HG03342 (cell line): Measurements from ENCODE around the gene RNF168.
"Not testable (repeated sequence)": the region's sequence is repeated elsewhere in the genome, so short reads cannot be mapped to it uniquely, and the experiment has no call there.

Experiments
- ATAC-seq: cut with Tn5 transposase; IDR thresholded peaks from one replicate; pipeline ENCODE4 v1.9.1; 2021; ENCODE audit warnings: mild to moderate bottlenecking, moderate library complexity; ENCODE audit not compliant: unreplicated experiment

RNF168 gene

DNA sequence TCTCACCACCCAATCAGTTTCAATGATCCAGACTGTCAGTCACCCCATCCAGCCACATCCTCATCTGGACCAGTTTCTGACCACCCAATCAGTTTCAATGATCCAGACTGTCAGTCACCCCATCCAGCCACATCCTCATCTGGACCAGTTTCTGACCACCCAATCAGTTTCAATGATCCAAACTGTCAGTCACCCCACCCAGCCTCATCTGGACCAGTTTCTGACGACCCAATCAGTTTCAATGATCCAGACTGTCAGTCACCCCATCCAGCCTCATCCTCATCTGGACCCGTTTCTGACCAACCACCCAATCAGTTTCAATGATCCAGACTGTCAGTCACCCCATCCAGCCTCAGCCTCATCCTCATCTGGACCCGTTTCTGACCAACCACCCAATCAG, 33.4 kb downstream of the RNF168 start:
- ATAC-seq = not testable (repeated sequence)

DNA sequence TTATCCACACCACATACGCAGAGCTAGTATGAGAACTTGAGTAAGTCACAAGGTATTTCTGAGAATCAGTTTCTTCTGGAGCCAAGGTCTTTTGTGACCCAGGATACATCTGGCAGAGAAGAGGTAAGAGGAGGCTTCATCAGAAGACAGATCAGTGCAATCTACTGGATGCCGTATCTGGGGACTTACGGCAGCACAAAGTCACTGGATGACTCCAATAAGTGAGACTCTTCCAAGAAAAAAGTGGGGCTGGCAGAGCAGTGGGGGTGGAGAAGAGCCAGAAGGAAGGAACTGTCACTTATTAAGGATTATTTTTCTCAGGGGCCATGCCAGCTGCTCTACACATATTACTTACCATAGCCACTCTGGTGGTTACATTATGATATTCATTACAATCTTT, 39.8 kb downstream of the RNF168 start:
- ATAC-seq = no peak

DNA sequence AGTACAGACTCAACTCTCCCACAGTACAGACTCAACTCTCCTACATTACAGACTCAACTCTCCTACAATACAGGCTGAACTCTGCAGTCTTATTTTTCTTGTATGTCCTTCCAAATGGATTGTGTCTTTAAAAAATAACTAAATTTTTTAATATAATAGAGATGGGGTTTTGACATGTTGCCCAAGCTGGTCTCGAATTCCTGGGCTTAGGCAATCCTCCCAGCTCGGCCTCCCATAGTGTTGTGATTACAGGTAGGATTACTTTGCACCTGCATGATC, 40.2 kb downstream of the RNF168 start:
- ATAC-seq = no peak

DNA sequence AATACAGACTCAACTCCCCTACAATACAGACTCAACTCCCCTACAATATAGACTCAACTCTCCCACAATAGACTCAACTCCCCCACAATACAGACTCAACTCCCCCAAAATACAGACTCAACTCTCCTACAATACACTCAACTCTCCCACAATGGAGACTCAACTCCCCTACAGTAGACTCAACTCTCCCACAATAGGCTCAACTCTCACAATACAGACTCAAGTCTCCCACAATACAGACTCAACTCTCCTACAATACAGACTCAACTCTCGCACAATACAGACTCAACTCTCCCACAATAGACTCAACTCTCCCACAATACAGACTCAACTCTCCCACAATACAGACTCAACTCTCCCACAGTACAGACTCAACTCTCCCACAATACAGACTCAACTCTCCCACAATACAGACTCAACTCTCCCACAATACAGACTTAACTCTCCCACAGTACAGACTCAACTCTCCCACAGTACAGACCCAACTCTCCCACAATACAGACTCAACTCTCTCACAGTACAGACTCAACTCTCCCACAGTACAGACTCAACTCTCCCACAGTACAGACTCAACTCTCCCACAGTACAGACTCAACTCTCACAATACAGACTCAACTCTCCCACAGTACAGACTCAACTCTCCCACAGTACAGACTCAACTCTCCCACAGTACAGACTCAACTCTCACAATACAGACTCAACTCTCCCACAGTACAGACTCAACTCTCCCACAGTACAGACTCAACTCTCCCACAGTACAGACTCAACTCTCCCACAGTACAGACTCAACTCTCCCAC, 40.7 kb downstream of the RNF168 start:
- ATAC-seq = not testable (repeated sequence)

DNA sequence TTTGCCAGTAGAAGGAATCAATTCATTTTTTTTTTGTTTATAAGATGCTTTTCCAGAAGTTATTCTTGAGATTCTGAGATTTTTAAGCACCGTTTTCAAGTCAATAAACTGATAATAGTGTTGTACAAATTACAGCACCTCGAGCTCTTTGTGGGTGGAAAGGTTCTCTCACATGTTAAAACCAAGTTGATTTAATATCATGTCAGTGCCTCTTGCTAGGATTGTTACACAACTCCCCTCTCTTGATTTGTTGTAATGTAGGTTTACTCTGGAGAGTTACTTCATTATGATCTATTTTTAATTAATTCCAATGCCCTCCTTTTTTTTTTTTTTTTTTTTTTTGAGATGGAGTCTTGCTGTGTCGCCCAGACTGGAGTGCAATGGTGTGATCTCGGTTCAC, 45.5 kb downstream of the RNF168 start:
- ATAC-seq = no peak

DNA sequence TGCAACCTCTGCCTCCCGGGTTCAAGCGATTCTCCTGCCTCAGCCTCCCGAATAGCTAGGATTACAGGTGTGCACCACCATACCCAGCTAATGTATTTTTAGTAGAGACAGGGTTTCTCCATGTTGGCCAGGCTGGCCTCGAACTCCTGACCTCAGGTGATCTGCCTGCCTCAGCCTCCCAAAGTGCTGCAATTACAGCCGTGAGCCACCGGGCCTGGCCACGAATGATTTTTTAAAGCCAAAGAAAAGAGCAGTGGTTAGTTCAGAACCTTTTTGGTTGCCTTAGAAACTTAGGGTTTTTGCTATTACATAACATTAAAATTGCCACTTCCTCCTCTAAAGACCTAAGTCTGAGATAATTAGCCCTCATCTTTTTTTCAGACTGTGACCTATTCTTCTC, 46.1 kb downstream of the RNF168 start:
- not testable (repeated sequence) for ATAC-seq

DNA sequence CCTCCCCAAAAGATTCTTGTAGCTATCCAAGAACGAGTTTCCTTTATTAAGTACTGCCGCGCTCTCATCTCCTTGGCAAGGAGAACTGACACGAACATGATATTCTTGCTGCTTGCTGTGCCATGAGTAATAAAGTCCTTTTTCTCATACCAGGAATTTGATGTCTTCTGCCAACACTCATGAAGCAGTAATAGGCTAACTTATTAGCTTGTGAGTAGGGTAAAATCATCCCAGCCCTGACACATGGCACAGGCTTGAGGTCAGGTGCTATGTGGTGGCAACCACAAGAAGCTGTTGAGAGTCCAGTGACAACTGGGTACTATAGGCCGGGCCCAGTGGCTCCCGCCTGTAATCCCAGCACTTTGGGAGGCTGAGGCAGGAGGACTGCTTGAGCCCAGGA, 48.6 kb downstream of the RNF168 start:
- no peak for ATAC-seq

DNA sequence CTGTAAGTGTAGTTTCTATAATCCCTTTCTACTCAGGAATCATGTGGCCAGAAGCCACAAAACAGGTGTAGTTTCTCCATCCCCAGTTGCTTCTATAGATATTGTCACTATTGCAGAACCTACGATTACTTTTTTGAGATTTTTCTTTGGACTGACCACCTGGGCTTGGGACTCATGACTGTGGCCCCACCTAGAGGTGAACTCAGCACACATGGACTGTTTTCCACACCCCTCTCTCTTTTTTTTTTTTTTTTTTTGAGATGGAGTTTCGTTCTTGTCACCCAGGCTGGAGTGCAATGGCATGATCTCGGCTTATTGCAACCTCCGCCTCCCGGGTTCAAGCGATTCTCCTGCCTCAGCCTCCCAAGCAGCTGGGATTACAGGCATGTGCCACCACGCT, 58.2 kb downstream of the RNF168 start:
- ATAC-seq = not testable (repeated sequence)

DNA sequence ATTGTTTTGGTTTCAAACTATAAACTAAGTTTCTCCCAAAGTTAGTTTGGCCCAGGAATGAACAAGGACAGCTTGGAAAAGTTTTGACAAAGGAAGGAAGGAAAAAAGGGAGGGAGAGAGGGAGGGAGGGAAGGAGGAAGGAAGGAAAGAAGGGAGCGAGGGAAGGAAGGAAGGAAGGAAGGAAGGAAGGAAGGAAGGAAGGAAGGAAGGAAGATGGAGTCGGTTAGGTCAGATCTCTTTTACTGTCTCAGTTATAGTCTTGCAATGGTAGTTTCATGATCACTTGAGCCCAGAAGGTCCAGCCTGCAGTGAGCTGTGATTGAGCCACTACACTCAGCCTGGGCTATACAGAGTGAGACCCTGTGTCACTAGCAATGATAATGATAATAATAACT, 59.1 kb downstream of the RNF168 start:
- no peak for ATAC-seq

DNA sequence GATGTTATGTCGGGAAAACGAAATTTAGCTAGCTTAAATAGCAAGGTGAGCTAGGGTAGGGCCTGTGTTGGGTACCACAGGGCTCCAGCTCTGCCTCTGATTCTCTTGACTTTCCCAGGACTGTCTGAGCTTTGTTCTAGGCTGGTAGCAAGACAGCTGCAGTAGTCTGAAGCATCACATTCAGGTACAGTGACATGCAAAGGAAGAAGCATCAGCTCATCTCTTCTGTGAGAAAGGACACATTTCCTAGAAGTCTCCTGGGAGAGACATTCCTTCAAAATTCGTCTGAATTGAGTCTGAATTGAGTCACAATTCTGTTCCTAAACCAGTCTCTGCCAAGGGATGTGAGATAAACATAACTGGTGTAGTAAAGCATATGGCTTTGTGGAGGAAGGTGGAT, 62.9 kb downstream of the RNF168 start:
- ATAC-seq = no peak

DNA sequence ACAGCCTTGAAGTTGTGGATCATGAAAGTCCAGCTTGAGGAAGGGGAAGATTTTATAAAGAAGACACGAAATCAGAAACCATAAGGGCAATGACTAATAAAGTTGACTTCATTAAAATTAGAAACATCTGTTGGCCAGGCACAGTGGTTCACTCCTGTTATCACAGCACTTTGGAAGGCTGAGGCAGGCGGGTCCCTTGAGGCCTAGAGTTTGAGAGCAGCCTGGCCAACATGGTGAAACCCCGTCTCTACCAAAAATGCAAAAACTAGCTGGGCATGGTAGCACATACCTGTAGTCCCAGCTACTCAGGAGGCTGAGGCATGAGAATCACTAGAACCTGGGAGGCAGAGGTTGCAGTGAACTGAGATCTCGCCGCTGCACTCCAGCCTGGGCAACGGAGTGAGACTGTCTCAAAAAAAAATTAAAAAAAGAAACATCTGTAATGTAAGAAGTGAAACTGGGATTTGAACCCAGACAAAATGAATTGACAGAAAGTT, 63.5 kb downstream of the RNF168 start:
- peak; percentile 53 for ATAC-seq

DNA sequence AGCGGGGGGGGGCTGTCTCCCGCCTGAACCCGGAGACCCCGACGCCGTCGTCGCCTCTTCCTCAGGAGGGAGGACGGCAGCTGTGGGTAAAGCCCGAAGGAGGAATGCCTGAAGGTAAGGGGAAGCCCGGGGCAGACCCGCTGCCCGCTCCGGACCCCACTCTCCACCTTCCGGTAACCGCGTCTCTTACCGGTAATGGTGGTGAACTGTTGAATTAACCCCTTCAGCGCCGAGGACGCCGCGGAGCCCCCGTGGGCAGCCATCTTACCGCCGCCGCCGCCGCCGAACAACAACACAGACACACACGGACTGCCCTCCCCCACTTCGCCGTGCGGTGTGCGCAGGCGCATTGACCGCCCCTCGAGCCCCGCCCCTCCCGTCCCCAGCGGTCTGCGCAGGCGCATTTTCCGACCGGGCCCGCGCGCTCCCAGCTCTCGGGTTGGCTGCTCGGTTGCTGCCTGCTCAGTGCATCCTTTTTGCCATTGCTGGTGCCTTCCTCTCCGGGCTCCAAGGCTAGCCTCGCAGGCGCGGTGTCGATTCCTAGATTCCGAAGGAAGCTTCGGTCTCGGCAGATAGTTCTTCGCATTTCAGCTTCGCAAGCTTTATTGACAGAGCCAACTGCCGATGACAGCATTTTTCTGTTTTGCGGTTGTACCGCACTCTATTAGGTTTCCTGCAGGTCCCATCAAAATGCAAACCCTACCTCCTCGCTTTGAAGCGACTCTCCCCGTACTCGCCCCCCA, 71.3 kb downstream of the RNF168 start, which contains the start of gene UBXN7:
TSS of gene UBXN7 (minus strand) at position 291 of the 743 bp plus-strand sequence. CDS start at position 263, 28 bp downstream.
- ATAC-seq = peak; percentile 77

DNA sequence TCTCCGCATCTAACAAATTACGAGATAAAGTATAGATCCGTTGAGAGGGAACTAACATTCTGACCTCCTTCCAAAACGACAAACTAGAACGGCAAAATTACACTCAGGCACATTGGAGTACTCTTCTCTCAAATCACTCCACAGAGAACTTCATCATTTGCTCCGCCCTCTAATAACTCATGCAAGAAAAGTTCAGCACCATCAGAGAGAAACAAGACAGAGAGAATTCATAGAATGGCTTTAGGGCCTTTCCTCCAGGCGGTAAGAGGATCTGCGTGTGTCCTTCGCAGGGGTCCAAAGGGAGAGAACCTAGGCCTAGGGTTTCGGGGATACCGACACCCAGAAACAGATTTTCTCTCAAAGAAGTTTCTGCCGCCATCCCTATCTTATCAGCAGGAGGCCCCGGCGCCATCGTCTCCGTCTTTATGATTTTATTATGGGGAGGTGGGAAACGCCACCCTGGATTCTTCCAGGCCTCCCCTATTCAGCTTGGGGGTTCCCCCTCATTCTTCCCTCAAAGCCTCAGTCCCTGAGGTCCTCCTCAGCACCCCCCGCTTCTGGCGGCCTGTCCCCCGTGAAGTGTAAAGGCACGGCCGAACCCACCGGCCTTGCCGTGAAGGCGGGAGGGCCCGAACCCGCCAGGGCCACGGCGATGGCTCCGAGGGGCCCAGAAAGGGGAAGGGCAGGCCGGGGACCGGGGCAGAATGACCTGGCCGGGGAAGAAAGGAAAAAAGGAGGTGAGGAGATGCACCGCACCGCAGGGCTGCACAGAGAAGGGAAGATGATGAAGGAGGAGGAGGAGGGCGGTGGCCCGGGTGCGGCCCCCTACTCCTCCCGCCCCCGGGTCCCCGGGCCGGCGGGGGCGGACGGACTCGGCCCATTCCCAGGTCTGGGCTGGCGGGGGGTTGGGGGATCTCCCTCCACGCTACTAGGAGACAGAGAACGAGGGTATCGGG, 72.1 kb downstream of the RNF168 start:
- peak; percentile 18 for ATAC-seq

DNA sequence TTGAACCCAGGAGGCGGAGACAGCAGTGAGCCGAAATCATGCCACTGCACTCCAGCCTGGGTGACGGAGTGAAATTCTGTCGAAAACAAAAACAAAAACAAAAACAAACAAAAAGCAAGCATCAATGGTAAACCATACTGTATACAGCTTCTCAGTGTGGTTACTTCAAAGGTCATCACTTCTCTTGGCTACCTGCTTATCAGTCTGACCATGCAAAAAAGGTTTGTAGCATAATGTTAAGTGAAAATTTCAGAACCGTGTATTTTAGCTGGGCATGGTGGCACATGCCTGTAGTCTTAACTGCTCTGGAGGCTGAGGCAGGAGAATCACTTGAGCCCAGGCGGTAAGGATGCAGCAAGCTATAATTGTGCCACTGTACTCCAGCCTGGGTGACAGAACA, 75.5 kb downstream of the RNF168 start:
- ATAC-seq = no peak

DNA sequence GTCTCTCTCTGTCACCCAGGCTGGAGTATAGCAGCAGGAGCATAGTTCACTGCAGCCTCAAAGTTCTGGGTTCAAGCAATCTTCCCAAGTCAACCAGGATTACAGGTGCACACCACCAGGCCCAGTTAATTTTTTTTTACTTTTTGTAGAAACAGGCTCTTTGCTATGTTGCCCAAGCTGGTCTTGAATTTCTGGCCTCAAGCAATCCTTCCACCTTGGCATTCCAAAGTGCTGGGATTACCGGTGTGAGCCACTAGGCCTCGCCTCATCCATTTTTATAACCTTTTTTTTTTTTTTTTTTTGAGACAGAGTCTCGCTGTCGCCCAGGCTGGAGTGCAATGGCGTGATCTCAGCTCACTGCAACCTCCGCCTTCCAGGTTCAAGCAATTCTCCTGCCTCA, 79.1 kb downstream of the RNF168 start:
- ATAC-seq = not testable (repeated sequence)

DNA sequence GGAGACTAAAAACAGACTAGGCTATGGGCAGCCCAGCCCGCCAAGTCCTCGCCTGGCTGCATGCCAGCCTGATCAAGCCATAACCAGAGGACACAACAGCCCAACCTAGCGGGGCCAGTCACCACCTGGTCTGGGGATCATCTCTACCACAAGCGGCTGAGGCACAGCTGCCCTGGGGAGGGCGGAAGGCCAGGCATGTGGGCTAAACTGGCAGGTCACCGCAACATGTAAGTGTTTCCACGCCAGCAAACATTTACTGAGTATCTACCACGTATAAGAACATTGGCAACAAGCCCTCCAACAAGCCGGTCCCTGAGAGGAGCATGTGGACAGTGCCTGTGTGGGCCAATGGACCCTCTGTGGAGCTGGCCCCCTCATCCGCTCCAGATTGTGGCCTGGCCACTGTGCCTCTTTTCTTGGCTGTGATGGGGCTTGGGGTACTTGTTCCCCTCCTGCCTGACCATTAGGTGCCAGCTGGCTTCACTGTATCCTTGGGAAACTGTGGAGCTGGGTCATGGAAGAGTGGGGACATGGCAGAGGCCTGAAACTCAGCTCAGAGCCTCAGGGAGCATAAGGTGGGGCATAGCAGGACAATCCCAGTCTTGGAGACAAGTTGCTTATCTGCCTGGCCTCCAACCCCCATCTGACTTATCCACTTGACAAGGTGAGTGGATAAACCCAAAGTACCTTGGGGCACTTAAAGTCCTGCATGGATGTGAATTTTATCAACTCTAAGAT, 80.4 kb downstream of the RNF168 start:
- no peak for ATAC-seq

DNA sequence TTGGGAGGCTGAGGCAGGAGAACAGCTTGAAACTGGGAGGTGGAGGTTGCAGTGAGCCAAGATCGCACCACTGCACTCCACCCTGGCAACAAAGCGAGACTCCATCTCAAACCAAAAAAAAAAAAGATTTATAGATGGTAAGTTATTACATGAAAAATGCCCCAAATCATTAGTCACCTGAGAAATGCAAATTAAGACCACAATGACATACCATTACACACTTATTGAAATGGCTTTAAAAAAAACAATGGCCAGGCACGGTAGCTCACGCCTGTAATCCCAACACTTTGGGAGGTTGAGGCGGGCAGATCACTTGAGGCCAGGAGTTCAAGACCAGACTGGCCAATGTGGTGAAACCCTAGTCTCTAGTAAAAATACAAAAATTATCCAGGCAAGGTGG, 81.9 kb downstream of the RNF168 start:
- ATAC-seq = not testable (repeated sequence)

DNA sequence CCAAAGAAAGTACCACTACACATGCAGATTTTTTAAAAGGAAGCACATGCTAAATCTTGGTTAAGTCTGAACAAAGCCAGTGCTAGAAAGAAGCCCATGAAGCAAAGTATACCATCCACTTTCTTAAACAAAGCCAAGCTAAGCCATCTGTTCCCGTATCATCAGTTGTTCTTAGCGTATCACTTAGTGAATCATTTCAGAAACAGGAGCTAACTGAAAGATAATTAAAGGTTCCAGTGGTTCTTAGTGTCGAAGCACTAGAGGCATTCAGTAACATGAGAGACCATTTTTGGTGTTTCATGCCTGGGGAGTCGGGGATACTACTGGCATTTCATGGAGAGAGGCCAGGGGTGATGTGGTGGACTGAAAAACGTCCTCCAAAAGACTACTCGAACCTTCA, 84.2 kb downstream of the RNF168 start:
- no peak for ATAC-seq
